GM18907 (cell line): Measurements from ENCODE around the gene TSHZ2.
"Not testable (repeated sequence)": the region's sequence is repeated elsewhere in the genome, so short reads cannot be mapped to it uniquely, and the experiment has no call there.

ENCODE experiments used
- ATAC-seq: cut with Tn5 transposase; IDR thresholded peaks from one replicate; pipeline ENCODE4 v1.9.1; 2021; ENCODE audit warnings: mild to moderate bottlenecking, moderate library complexity; ENCODE audit not compliant: unreplicated experiment

TSHZ2 gene

GRCh38 chr20:53365076-53365475 is 392.9 kb downstream of the TSHZ2 start:
- no peak for ATAC-seq

- no peak for ATAC-seq
Measured at GRCh38 chr20:53365539-53366075, 393.4 kb downstream of the TSHZ2 start.

GRCh38 chr20:53366928-53367327 is 394.8 kb downstream of the TSHZ2 start:
- not testable (repeated sequence) for ATAC-seq

- no peak for ATAC-seq
Measured at GRCh38 chr20:53369871-53370270, 397.7 kb downstream of the TSHZ2 start.

GRCh38 chr20:53370345-53370961 is 398.3 kb downstream of the TSHZ2 start:
- ATAC-seq: no peak

- no peak for ATAC-seq
Measured at GRCh38 chr20:53371216-53371615, 399.1 kb downstream of the TSHZ2 start.

- ATAC-seq: no peak
Measured at GRCh38 chr20:53376021-53376420, 403.9 kb downstream of the TSHZ2 start.

GRCh38 chr20:53379014-53379832 is 407.1 kb downstream of the TSHZ2 start:
- ATAC-seq: no peak

GRCh38 chr20:53379833-53380120 is 407.6 kb downstream of the TSHZ2 start:
- ATAC-seq: no peak

- no peak for ATAC-seq
Measured at GRCh38 chr20:53381568-53382262, 409.6 kb downstream of the TSHZ2 start.

GRCh38 chr20:53382263-53382844 is 410.2 kb downstream of the TSHZ2 start:
- ATAC-seq: no peak

GRCh38 chr20:53383916-53384315 is 411.8 kb downstream of the TSHZ2 start:
- ATAC-seq: no peak

GRCh38 chr20:53384392-53384791 is 412.2 kb downstream of the TSHZ2 start:
- ATAC-seq: no peak

- ATAC-seq: no peak
Measured at GRCh38 chr20:53385941-53386767, 414.0 kb downstream of the TSHZ2 start.

- ATAC-seq: no peak
Measured at GRCh38 chr20:53387983-53388675, 416.0 kb downstream of the TSHZ2 start.

- no peak for ATAC-seq
Measured at GRCh38 chr20:53389516-53390300, 417.6 kb downstream of the TSHZ2 start.

GRCh38 chr20:53390770-53391169 is 418.6 kb downstream of the TSHZ2 start:
- ATAC-seq: no peak

- no peak for ATAC-seq
Measured at GRCh38 chr20:53394433-53394832, 422.3 kb downstream of the TSHZ2 start.
